GM23338 (cell line): ENCODE data around the gene ZNF236. TPM values are rescaled to one million over a fixed set of nuclear protein-coding genes. Genes with fewer than 3 reads are reported as not detected.

Experiments
- ATAC-seq: fragments of 200-7000 bp; cut with Tn5 transposase; 3 replicates; pipeline ENCODE4 v1.9.1; 2020
- DNase-seq: peaks from one replicate; pipeline ENCODE4 v3.0.0-alpha.2; 2015; ENCODE audit warnings: low spot score
- H2AFZ ChIP-seq: fragments of 200-600 bp; sonication (generic); 2 replicates; pipeline ENCODE4 v1.8.0; 2016; ENCODE audit warnings: antibody characterized with exemption, mild to moderate bottlenecking, moderate library complexity
- H3F3A ChIP-seq: fragments of 200-600 bp; sonication (generic); replicated peaks from 2 replicates; pipeline ENCODE4 v1.8.0; 2017; ENCODE audit warnings: antibody characterized with exemption, mixed run types, low read depth
- H3K27ac ChIP-seq: fragments of 200-600 bp; sonication (generic); 2 replicates; pipeline ENCODE4 v1.6.1; 2016; ENCODE audit warnings: low read depth
- H3K27me3 ChIP-seq: fragments of 200-600 bp; sonication (generic); 2 replicates; pipeline ENCODE4 v1.8.0; 2016; ENCODE audit warnings: mild to moderate bottlenecking, mixed run types, moderate library complexity; ENCODE audit not compliant: insufficient read depth
- H3K36me3 ChIP-seq: fragments of 200-600 bp; sonication (generic); 2 replicates; pipeline ENCODE4 v1.8.0; 2016; ENCODE audit warnings: mild to moderate bottlenecking; ENCODE audit not compliant: insufficient read depth
- H3K4me1 ChIP-seq: fragments of 200-600 bp; sonication (generic); 2 replicates; pipeline ENCODE4 v1.8.0; 2016; ENCODE audit warnings: mild to moderate bottlenecking, moderate library complexity; ENCODE audit not compliant: insufficient read depth
- H3K4me2 ChIP-seq: fragments of 200-600 bp; sonication (generic); 2 replicates; pipeline ENCODE4 v1.7.1; 2017; ENCODE audit warnings: mixed run types
- H3K4me3 ChIP-seq: fragments of 200-600 bp; sonication (generic); 2 replicates; pipeline ENCODE4 v1.6.1; 2016; ENCODE audit warnings: mixed run types
- H3K79me2 ChIP-seq: fragments of 200-600 bp; sonication (generic); replicated peaks from 2 replicates; pipeline ENCODE4 v1.8.0; 2017; ENCODE audit warnings: mild to moderate bottlenecking; ENCODE audit not compliant: insufficient read depth
- H3K9me2 ChIP-seq: fragments of 200-600 bp; sonication (generic); 2 replicates; pipeline ENCODE4 v1.8.0; 2017; ENCODE audit not compliant: insufficient read depth
- H4K20me1 ChIP-seq: fragments of 200-600 bp; sonication (generic); replicated peaks from 2 replicates; pipeline ENCODE4 v1.8.0; 2017; ENCODE audit warnings: mild to moderate bottlenecking; ENCODE audit not compliant: insufficient read depth
- H3K27ac Mint-ChIP-seq: 2 replicates; pipeline ENCODE4 v1.8.0; 2020; ENCODE audit warnings: inconsistent platforms, mild to moderate bottlenecking, moderate library complexity, mixed read lengths
- H3K27me3 Mint-ChIP-seq: 3 replicates; pipeline ENCODE4 v1.8.0; 2022; ENCODE audit warnings: low read depth, mild to moderate bottlenecking, moderate library complexity, mixed read lengths, inconsistent platforms; ENCODE audit not compliant: insufficient read depth, poor library complexity
- H3K36me3 Mint-ChIP-seq: 3 replicates; pipeline ENCODE4 v1.8.0; 2021; ENCODE audit warnings: low read depth, mild to moderate bottlenecking, inconsistent platforms, moderate library complexity, mixed read lengths
- H3K4me1 Mint-ChIP-seq: 3 replicates; pipeline ENCODE4 v1.8.0; 2020; ENCODE audit warnings: mild to moderate bottlenecking, inconsistent platforms, mixed read lengths
- H3K4me3 Mint-ChIP-seq: 3 replicates; pipeline ENCODE4 v1.8.0; 2021; ENCODE audit warnings: moderate library complexity, mild to moderate bottlenecking, inconsistent platforms, mixed read lengths
- H3K9me3 Mint-ChIP-seq: 3 replicates; pipeline ENCODE4 v1.8.0; 2020; ENCODE audit warnings: moderate library complexity, mild to moderate bottlenecking, inconsistent platforms, mixed read lengths
- CREB1 ChIP-seq: fragments of 250-450 bp; sonication (Bioruptor Pico); IDR thresholded peaks from 2 replicates; pipeline ENCODE4 v1.5.0; 2020; ENCODE audit warnings: low read depth, mild to moderate bottlenecking, moderate library complexity
- CTCF ChIP-seq, 2 experiments: fragments of 200-600 bp in 1 of 2; sonication (generic) in 1 of 2; conservative IDR thresholded peaks; 2 replicates each; pipeline versions ENCODE4 v1.5.1 to v1.6.1; 2016 to 2017; ENCODE audit warnings: antibody characterized with exemption in 2 of 2, low read depth in 2 of 2, mild to moderate bottlenecking in 2 of 2, moderate library complexity in 1 of 2
- ETS1 ChIP-seq: IDR thresholded peaks from 2 replicates; pipeline ENCODE4 v1.6.1; 2016; ENCODE audit warnings: antibody characterized with exemption
- EZH2 ChIP-seq: fragments of 200-600 bp; sonication (generic); IDR thresholded peaks from one replicate; pipeline ENCODE4 v1.8.0; 2017; ENCODE audit warnings: antibody characterized with exemption, mild to moderate bottlenecking, low read depth; ENCODE audit not compliant: unreplicated experiment
- EZH2phosphoT487 ChIP-seq: fragments of 200-600 bp; sonication (generic); IDR thresholded peaks from one replicate; pipeline ENCODE4 v1.8.1; 2018; ENCODE audit warnings: antibody characterized with exemption; ENCODE audit not compliant: unreplicated experiment
- JUNB ChIP-seq: IDR thresholded peaks from one replicate; pipeline ENCODE4 v1.6.1; 2016; ENCODE audit warnings: antibody characterized with exemption; ENCODE audit not compliant: unreplicated experiment
- NANOG ChIP-seq: IDR thresholded peaks from 2 replicates; pipeline ENCODE4 v1.6.1; 2016; ENCODE audit warnings: antibody characterized with exemption, borderline replicate concordance
- POLR2AphosphoS5 ChIP-seq: IDR thresholded peaks from 2 replicates; pipeline ENCODE4 v1.6.1; 2016; ENCODE audit warnings: antibody characterized with exemption, low read depth
- STAT1 ChIP-seq: IDR thresholded peaks from one replicate; pipeline ENCODE4 v1.6.1; 2016; ENCODE audit warnings: antibody characterized with exemption; ENCODE audit not compliant: unreplicated experiment
- ZNF114 ChIP-seq: fragments of 250-450 bp; sonication (Bioruptor Pico); IDR thresholded peaks from 2 replicates; pipeline ENCODE4 v1.5.0; 2020; ENCODE audit warnings: mild to moderate bottlenecking, moderate library complexity
- ZNF331 ChIP-seq: fragments of 250-450 bp; sonication (Bioruptor Pico); IDR thresholded peaks from 2 replicates; pipeline ENCODE4 v1.5.0; 2020; ENCODE audit warnings: low read depth, mild to moderate bottlenecking, moderate library complexity
- ZNF462 ChIP-seq: fragments of 250-450 bp; sonication (Bioruptor Pico); IDR thresholded peaks from 2 replicates; pipeline ENCODE4 v1.5.0; 2020; ENCODE audit warnings: mild to moderate bottlenecking, moderate library complexity
- polyA plus RNA-seq: library from polyadenylated mRNA; unstranded; fragments of >200 nt; fragmentation: Nextera tagmentation; extraction: Ambion mirVana; gene quantifications from 2 replicates; pipeline ENCODE4 v1.2.1, GENCODE V29; 2016
- total RNA-seq: library from RNA; depleted of rRNA; stranded (reverse); fragments of >200 nt; shearing (Covaris generic); gene quantifications from 2 replicates; pipeline ENCODE4 v1.2.3, GENCODE V29; 2014

Gene ZNF236
- total and polyA plus RNA-seq, 2 experiments from 2014 or later = 8.9 to 16.3 TPM

- no peak overlapping the region for H2AFZ ChIP-seq
- DNase-seq (no peak), ATAC-seq (no peak)
- Mint-ChIP-seq H3K27ac (no peak overlapping the region), H3K4me1 (peaks cover 21% of the 10 kb centered on the region; the same call in 2 of the 3 replicates), H3K4me3 (no peak overlapping the region), H3K27me3 (no peaks in the 10 kb centered on the region), H3K9me3 (no peaks in the 10 kb centered on the region), H3K36me3 (no peaks in the 10 kb centered on the region)
- no peaks in the 10 kb centered on the region for H3F3A ChIP-seq
- H3K27me3 ChIP-seq = no peaks in the 10 kb centered on the region
- no peak overlapping the region for H3K4me3 ChIP-seq
- H3K4me2 ChIP-seq = no peak overlapping the region
- H3K27ac ChIP-seq = no peak overlapping the region
- H4K20me1 ChIP-seq = no peaks in the 10 kb centered on the region; the same call in 1 of the 2 replicates
- no peaks in the 10 kb centered on the region for H3K9me2 ChIP-seq
- H3K4me1 ChIP-seq = no peaks in the 10 kb centered on the region
- H3K36me3 ChIP-seq = no peaks in the 10 kb centered on the region
- H3K79me2 ChIP-seq = peaks cover 56% of the 10 kb centered on the region
- no peak for TF ChIP-seq EZH2phosphoT487
- no peak for TF ChIP-seq EZH2
- no peak for TF ChIP-seq ZNF114
- TF ChIP-seq CREB1 (CRISPR knock-in tag) = no peak
These were observed 16.9 kb downstream of the ZNF236 start for GRCh38 chr18:76839086-76839794.

- Mint-ChIP-seq H3K36me3 (no peaks in the 10 kb centered on the region), H3K4me1 (peaks cover 19% of the 10 kb centered on the region; the same call in 2 of the 3 replicates), H3K4me3 (no peak overlapping the region), H3K27ac (no peak overlapping the region), H3K27me3 (peaks cover 1% of the 10 kb centered on the region), H3K9me3 (no peaks in the 10 kb centered on the region)
- no peak overlapping the region for H3K27ac ChIP-seq
- no peaks in the 10 kb centered on the region; the same call in 1 of the 2 replicates for H4K20me1 ChIP-seq
- no peak overlapping the region for H2AFZ ChIP-seq
- H3K4me3 ChIP-seq = no peak overlapping the region
- H3K36me3 ChIP-seq = no peaks in the 10 kb centered on the region
- H3K4me2 ChIP-seq = no peak overlapping the region
- H3K79me2 ChIP-seq = peaks cover 50% of the 10 kb centered on the region
- no peaks in the 10 kb centered on the region for H3K4me1 ChIP-seq
- H3K9me2 ChIP-seq = no peaks in the 10 kb centered on the region
- DNase-seq (no peak), ATAC-seq (0 out of 3 replicates have a peak, but pooled peaks have one; percentile 29)
- H3F3A ChIP-seq = no peaks in the 10 kb centered on the region
- H3K27me3 ChIP-seq = no peaks in the 10 kb centered on the region
- TF ChIP-seq JUNB (no peak), EZH2 (no peak), ZNF114 (no peak), NANOG (no peak), STAT1 (no peak), POLR2AphosphoS5 (no peak), CTCF (conservative IDR thresholded peaks at IDR 0.05; ENCODE audit: low read depth in 2 of 2) (no peak), ETS1 (no peak), ZNF331 (CRISPR knock-in tag) (no peak), EZH2phosphoT487 (no peak), ZNF462 (no peak)
These were observed 20.6 kb downstream of the ZNF236 start for GRCh38 chr18:76842837-76843530.
